CD4-positive, alpha-beta T cell treated with Interleukin-2 at 100 ng/mL for 4 hours (primary cell): ENCODE data around the gene RBFOX2.
A peak's percentile ranks its signal among the peaks of the same experiment; 100 is the strongest.
"Not testable (repeated sequence)": the region's sequence is repeated elsewhere in the genome, so short reads cannot be mapped to it uniquely, and the experiment has no call there.

Source experiments
- DNase-seq: peaks from one replicate; pipeline ENCODE4 v3.0.0-alpha.2; 2020; ENCODE audit warnings: low spot score

RBFOX2 gene, protein sequence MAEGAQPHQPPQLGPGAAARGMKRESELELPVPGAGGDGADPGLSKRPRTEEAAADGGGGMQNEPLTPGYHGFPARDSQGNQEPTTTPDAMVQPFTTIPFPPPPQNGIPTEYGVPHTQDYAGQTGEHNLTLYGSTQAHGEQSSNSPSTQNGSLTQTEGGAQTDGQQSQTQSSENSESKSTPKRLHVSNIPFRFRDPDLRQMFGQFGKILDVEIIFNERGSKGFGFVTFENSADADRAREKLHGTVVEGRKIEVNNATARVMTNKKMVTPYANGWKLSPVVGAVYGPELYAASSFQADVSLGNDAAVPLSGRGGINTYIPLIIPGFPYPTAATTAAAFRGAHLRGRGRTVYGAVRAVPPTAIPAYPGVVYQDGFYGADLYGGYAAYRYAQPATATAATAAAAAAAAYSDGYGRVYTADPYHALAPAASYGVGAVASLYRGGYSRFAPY

DNA sequence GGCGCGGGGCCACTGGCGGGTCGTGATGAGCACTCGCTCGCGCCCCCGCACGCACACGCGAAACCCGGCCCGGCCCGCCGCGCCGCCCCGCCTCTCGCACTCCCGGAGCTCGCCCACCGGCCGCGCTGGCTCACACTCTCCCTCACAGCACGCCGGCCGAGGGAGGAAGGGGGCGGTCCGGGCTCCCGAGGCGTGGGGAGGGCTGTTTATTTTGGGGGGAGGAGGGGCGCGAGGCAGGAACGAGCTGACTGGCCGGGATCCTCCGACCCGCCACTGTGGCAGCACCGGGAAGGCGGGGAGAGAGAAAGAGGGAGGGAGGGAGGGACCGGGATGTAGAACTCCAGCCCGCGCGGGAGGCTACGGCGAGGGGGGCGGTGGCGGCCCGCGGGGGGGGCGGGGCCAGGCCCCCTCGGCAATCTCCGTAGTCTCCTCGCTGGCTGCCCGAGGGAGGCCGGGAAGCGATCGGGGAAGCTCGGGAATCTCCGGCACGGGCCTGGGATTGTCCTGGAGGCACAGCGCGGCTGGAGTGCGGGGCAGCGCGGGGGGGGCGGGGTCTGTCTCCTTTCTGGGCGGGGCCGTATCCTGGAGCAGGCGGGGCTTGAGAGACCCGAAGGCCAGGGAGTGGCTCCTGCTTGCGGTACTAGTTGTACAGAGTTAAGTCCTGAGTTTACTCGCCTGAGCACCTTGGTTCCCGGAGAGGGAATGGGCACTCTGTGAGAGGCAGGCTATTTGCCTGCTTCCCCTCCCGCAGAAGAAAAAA, at the start of gene RBFOX2:
TSS of gene RBFOX2 (minus strand) at position 179 of the 760 bp plus-strand sequence. CDS start 399 bp downstream, outside the sequence.
- peak; percentile 44 for DNase-seq

DNA sequence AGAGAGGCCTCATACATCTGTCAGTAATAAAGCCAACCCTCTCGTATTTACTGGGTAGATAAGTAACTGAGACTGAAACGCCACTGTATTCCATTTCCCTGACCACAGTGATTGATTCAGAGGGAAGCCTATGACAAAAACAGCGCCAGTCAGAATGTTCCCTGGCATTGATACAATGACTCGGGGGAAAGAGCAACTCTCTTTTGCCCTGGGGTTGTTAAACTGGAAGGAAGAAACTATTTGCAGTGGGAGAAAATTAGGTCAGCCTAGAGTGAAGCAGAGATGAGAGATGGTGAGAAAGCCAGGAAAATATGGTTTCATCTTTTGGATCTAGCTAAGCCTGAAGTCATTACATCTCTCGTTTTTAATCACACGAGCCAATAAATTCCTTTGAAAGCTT, 48.6 kb upstream of the RBFOX2 start:
- no peak for DNase-seq

DNA sequence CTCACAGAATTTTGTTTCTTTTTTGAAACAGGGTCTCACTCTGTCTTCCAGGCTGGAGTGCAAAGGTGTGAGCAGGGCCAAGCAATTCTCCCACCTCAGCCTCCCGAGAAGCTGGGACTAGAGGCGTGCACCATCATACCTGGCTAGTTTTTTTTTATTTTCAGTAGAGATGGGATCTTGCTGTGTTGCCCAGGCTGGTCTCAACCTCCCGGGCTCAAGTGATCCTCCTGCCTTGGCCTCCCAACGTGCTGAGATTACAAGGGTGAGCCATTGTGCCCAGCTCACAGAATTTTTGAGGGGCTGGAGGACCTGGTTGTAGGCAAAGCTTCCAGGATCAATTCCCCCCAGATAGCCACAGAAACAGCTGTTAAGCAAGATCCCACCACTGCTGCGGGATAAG, 47.1 kb upstream of the RBFOX2 start:
- no peak for DNase-seq

DNA sequence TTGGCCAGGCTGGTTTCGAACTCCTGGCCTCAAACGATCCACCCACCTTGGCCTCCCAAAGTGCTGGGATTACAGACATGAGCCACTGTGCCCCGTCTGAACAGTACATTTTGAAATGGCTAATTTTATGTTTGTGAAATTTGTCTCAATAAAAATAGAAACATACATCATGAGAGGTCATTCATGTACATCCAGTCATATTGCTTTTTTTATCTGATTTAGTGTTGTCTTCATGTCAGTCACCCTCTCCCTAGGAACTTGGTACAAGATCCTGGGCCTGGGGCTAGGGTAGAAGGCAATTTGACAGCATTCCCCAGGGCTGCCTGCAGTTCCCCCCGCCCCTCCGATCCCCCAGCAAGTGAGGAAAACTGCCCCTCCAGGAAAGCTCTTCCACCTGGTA, 46.6 kb upstream of the RBFOX2 start:
- no peak for DNase-seq

DNA sequence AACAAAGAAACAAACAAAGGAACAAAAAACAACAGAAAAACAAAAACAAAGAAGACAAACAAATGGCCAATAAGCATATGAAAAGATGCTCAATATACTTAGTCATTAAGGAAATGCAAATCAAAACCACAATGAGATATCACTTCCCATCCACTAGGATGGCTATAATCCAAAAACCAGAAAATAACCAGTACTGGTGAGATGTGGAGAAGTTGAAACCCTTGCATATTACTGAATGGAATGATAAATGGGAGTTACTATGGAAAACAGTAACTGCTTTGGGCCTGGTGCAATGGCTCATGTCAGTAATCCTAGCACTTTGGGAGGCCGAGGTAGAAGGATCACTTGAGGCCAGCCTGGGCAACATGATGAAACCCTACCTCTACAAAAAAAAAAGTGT, 44.9 kb upstream of the RBFOX2 start:
- no peak for DNase-seq

DNA sequence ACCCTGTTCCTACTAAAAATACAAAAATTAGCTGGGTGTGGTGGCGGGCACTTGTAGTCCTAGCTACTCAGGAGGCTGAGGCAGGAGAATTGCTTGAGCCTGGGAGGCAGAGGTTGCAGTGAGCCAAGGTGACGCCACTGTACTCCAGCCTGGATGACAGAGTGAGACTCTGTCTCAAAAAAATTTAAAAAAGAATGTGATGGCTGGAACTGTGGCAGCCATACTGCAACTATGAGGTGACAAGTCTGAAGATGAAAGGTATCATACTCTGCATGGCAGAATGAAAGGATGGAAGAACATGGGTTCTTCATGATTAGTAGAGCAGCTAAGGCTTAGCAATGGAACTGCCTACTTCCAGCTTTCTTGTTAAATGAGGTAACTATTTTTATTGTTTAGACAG, 42.0 kb upstream of the RBFOX2 start:
- not testable (repeated sequence) for DNase-seq

DNA sequence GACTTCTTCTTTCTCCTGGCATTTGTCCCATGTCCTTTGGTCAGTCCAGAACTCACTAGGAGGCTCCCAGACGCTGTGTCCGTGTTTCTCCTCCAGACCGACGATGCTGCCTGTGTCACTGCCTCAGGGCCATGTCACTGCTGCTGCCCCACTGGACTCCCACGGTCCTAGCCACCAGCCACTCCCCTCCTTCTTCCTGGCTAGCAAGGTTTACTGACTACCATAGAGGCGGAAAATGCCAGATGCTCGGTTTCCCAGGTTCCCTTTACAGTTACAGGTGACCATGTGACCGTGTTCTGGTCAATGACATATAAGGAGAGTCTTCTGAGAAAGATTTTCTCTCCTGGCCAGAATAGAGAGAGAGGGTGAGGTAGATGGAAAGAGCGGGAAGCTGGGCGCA, 40.7 kb upstream of the RBFOX2 start:
- DNase-seq: no peak

DNA sequence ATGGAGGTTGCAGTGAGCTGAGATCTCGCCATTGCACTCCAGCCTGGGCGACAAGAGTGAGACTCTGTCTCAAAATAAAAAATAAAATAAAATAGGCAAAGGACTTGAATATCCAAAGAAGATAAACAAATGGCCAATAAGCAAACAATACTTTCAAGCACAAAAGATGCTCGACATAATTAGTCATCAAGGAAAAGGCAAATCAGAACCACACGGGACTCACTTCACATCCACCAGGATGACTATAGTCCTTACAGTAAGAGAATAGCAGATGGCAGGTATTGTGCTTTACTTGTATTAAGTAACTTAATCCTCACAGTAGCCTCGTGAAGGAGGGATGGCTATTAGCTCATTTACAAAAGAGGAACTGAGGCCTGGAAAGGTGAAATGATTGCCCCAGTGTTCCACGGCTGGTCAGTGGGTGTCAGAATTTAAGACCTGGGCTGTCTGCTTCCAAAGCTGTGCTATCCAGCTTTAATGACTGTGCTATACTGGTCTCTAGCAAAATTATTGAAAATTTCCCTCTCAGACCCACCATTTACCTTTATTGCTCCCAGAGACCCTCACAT, 40.2 kb upstream of the RBFOX2 start:
- no peak for DNase-seq

DNA sequence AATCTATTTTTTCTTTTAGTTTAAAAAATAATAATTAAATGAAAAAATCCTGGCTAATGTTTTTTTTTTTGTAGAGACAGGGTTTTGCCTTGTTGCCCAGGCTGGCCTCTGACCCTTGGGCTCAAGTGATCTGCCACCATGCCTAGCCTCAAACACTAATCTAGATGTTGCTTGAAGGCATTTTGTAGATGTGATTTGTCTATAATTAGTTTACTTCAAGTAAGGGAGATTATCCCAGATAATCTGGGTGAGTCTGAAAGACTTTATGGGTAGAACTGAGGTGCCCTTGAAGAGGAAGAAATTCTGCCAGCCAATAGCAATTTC, 38.6 kb upstream of the RBFOX2 start:
- DNase-seq: no peak

DNA sequence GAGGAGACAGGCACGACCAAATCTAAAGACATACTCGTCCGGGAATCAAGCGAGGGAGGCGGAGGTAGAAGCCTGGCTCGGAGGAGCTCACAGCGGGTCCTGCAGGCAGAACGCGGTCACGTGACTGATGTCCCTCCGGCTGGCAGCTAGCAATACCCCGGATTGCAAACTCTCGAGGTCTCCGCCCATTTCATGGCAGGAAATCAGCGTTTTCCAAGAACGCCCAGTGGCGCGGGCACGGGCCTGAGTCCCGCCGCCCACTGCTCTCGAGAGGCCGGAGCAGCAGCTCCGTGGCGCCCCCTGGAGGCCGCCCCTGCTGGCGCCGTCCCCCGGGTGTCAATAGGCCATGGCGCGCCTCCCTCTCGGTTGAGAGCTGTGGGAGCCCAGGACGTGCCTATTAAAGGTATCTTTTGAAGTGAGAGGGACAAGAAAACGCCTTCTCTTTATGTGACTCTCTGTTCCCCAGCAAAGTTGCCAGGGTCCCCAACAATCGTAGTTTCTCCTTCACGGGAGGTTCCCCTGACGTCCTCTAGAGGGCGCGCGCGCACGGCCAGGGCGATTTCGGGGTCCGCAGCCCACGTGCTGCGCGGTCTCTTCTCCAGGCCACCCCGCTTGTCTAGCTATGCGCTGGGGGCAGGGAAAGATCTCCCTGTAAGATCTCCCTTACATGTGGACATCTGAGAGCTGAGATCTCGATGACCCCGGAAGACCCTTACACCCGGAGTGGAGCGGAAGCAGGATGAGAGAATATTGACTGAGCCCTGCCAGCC, 37.3 kb upstream of the RBFOX2 start:
- peak; percentile 50 for DNase-seq

DNA sequence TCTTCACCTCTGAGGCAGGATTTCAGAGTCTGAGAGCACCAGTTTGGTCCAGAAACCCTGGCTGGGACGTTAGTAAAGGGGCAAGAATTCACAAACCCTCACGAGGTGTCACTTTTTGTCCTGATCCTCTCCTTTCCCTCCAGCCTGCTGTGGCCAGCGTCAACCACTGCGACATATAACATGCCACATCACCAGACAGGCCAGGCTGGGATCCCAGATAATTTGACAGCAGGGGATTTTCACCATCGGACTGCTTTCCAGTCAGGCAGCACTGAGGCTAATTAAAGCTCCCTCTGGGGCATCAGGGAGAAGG, 36.8 kb upstream of the RBFOX2 start:
- no peak for DNase-seq

DNA sequence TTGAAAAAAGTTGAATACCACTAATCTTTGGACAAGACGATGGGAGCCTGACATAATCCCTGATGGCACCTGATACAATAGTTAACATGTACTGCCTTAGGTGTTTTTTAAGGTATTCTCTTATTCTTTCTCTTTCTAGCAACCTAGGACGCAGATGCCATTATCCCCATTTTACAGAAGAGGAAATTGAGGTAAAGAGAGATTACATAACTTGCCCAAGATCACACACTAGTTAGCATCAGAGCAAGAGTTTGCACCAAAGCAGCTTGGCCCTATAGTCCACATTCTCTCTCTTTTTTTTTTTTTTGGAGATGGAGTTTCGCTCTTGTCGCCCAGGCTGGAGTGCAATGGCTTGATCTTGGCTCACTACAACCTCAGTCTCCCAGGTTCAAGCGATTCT, 35.7 kb upstream of the RBFOX2 start:
- DNase-seq: no peak

DNA sequence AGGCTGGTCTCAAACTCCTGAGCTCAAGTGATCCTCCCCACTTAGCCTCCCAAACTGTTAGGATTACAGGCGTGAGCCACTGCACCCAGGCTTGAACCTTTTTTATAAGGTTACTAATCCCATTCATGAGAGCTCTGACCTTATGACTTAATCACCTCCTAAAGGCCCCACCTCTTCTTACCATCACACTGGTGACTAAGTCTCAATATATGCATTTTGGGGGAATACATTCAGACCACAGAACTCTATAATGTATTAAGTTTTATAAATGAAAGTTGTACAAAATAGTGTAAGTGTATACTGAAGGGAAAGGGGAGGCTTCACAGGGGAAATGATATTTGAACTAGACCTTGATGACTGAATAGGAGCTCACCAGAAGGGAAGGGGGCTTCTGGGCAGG, 28.4 kb upstream of the RBFOX2 start:
- DNase-seq: no peak

DNA sequence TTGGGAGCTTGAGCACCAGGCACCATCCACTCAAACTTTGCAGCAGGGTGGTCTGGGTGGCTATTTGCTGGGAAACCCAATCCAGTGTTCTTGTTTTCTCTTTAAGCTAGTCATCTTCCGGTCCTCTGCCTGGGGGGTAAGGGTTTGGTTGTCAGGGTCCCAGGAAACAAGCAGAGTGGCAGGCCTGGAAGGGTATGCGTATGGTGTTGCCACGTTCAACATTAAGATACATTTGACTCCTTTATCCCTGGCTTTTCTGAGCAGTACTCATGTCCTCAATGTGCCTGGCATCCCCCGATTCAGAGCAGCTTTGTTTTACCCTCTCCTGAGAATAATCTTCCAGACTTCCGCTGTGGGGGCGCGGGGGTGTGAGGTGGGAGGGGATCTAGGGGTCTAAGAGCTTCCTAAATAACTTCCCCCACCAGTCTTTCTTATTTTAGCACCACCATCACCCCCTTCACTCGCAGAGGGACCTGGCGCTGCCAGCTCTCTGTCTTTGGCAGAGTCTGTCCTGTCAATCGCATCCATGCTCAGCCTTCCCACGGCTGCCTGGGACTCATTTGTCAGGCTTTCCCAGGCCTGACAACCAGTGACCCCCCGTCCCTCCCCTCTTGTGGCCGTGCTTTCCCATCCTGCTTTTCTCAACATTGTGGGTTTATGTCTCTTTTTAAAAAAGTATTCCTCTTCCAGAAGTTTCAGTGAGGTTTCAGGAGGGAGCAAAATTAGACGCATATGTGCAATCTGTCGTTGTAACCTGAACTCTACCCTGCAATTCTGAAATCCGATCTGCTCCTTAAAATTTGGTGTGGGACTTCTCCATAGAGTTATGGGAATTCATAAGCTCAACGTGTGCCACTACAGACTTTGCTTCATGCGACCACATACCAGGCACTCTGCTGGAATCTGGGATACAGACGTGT, 27.0 kb upstream of the RBFOX2 start:
- DNase-seq: no peak

DNA sequence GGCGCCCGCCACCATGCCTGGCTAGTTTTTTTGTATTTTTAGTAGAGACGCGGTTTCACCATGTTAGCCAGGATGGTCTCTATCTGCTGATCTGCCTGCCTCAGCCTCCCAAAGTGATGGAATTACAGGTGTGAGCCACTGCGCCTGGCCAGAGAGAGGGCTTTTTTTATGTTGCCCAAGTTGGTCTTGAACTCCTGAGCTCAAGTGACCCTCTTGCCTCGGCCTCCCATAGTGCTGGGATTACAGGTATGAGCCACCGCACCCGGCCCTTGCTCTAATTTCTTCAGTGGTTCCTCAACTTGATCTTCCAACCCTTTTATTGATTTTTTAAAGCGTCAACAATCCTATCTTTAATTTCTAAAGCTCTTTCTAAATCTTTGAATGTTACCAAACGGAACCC, 25.8 kb upstream of the RBFOX2 start:
- not testable (repeated sequence) for DNase-seq

DNA sequence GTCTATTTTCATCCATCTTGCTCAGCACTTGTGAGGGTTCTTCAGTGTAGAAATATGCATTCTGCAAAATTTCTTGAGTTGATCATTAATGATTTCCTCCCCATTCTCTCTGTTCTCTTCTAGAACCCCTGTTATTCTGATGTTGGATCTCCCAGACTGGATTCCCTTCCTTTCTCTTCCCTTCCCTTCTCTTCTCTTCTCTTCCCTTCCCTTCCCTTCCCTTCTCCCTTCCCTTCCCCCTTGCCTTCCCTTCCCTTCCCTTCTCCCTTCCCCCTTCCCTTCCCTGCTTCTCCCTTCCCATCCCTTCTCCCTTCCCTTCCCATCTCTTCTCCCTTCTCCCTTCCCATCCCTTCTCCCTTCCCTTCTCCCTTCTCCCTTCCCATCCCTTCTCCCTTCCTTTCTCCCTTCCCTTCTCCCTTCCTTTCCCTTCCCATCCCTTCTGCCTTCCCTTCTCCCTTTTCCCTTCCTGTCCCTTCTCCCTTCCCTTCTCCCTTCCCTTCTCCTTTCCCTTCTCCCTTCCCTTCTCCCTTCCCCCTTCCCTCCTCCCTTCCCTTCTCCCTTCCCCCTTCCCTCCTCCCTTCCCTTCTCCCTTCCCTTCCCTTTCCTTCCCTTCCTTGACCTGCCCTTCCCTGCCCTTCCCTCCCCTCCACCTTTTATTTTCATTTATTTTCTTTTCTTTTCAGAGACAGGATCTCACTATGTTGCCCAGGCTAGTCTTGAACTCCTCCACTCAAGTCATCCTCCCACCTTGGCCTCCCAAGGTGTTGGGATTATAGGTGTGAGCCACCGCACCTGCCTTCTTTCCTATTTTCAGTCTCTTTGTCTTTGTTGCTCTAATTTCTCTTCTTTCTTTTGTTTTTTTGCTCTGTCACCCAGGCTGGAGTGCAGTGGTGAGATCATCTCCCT, 24.9 kb upstream of the RBFOX2 start:
- no peak for DNase-seq

DNA sequence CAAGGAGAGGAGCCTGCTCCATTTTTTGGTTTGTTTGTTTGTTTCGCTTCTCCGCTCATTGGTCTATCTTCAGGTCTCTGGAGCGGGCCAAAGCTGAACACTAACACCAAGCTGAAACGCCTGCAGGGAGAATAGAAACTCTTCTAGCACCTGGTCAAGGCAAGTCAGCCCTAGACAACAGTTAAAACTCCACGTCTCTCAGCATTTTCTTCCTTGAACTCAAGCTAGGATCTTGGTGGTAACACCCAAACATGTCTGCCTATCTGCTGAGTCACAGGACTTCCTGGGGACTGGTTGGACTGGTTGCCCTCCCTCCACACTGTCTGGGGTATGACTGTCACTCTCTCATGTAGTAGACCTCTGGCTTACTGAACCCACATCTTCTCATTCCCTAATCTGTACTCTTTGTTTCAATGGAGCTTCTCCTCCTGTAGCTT, 23.9 kb upstream of the RBFOX2 start:
- no peak for DNase-seq

DNA sequence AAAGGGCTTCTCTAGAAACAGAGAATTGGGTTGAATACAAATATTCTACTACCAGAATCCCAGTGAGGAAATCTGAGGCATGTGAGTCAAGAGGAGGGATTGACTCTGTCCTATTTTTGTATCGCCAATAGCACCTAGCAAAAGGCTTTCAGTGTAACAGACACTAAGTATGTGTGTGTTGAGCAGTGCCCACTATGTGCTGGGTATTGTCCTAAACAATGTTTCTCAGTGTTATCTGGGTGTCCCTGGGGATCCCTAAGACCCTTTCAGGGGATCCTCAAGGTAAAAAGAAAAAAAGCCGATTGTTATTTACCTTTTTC, 21.0 kb upstream of the RBFOX2 start:
- no peak for DNase-seq

DNA sequence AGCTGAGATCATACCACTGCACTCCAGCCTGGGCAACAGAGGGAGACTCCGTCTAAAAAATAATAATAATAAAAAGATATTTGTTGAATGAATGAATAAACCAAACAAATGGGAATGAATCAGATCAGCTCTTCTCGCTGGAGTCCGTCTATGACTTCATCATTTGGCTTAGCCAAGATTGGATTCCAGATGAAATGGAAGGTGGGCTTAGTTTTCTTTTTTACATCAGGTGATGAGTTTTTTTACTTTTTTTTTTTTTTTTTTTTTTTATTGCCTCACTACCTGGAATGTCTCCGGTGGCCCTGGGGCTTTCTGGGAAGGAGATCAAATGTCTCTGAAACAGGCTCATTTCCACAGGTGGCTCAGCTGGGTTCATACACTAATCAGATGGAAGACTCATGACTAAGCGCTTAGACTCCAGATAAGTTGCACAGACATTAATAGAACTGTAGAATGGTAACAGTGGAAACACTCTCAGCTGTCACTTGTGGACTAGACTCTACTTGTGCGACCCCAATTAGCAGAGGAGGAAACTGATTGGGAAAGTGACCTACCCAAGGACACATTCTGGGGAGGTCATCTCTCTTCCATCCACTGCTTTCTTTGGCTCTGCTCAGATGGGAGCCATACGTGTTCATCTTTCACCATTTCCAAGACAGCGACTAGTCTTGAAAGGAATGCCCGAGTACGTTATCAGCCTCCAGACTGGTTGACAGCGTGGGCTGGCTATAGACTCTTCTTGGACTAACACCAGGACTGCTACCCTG, 20.5 kb upstream of the RBFOX2 start:
- DNase-seq: no peak

DNA sequence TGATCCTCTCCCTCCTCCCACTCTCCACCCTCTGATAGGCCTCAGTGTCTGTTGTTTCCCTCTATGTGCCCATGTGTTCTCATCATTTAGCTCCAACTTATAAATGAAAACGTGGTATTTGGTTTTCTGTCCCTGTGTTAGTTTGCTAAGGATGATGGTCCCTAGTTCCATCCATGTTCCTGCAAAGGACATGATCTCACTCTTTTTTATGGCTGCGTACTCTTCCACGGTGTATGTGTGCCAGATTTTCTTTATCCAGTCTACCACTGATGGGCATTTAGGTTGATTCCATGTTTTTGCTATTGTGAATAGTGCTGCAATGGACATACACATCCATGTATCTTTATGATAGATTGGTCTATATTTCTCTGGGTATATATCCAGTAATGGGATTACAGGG, 15.9 kb upstream of the RBFOX2 start:
- not testable (repeated sequence) for DNase-seq
